GM18520 (cell line): ENCODE results near the gene PC.

Experiments
- ATAC-seq: cut with Tn5 transposase; IDR thresholded peaks from one replicate; pipeline ENCODE4 v1.9.1; 2021; ENCODE audit not compliant: unreplicated experiment

PC gene

DNA sequence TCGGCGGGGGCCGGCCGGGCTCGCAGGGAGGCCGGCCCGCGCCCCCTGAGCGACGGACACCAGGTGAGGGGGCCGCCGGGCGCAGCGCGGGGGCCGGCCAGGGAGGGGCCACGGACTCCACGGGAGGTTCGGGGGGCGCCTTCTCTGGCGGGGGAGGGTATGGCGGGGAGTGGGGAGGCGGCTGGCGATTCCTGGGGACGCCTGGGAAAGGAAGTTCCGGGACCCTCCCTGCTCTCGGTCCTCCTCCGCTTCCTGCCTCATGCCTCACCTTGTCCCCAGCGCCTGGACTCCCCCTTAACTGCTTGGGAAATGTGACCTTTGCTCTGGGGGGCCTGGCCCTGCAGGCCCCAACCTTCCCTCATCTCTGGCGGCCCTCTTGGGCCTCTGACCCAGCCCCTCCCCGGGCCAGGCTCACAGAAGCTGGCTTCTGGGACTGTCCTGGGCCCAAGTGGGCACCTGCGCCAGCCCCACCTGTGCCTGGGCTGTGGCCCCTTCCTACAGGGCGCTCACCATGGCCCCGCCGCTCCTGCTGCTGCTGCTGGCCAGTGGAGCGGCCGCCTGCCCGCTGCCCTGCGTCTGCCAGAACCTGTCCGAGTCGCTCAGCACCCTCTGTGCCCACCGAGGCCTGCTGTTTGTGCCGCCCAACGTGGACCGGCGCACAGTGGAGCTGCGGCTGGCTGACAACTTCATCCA lies 100.8 kb downstream of the PC start:
- ATAC-seq, result no peak

DNA sequence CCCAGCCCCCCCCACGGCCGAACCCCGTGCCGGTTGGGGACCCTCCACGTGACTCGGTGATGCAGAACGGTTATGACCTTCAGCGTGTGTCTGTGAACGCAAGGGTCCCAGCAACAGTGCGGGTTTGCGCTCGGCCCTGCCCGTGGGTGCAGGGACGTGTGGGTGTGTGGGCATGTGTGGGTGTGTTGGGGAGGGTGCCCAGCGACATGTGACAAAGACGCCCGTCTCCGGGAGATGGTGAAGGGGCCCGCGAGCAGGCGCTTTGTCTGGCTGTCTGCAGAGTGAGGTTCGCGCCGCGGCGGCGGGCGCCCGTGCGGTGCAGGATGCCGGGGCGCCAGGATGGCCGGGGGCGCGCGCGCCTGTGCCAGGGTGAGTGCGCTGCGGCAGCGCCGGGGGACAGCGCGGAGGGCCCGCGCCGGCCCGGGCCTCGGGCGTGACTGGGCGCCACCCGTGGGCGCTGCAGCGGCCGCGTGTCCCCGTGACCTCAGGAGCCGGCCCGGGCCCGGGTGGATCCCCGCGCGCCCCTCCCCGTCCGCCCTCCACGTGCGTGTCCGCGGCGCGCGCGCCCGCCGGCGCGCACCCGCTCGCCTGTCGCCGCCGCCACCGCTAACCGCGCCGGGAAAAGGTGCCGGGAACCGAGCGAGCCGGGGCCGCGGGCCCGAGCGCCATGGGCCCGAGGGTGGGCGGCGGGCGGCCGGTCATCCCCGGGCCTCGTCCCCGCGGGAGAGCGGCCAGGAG lies 101.5 kb downstream of the PC start, which contains the start of gene LRFN4:
TSS of gene LRFN4 (plus strand) at position 569 of the 738 bp plus-strand sequence. CDS start 681 bp downstream, outside the sequence.
- peak; percentile 6 for ATAC-seq

DNA sequence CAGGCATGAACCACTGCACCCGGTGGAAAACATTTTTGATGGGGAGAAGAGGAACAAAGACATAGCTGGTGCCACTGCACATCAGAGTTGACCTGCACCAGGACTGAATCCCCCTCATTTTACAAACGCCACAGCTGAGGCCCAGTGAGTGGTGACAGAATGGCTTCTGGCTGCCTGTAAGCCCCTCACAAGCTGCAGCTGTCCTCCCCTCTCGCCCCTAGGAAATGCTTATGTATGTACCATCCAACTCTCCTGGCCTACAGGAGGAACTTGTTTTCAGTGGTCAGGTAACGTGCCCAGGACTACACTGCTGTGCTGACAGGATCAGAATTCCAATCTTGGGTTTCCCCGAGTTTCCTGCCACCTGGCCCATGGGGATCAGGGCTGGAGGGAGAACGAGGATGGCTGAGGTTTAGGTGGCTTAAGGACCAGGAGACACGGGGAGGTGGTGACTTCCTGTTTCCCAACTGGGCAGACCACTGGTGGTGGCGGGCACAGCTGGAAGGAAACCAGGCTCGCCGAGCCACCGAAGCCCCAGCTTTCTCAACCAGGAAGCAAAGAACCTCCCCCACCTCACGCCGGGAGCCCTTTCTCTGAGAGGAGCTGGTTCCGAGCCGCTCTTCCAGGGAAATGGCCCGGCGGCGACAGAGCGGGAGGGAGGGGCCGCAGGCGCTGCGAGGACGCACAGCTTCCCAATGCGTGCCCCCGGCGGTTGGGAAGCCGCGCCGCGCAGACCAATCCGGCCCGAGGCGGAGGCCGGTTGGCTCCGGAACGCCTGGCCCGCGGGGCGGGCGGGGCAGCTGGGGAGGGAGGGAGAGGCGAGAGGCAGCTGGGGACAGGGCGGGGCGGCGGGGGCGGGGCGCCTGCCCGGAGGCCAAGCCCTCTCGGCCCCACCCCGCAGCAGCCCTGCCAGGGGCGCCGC lies 102.3 kb downstream of the PC start:
- ATAC-seq, result peak; percentile 60

DNA sequence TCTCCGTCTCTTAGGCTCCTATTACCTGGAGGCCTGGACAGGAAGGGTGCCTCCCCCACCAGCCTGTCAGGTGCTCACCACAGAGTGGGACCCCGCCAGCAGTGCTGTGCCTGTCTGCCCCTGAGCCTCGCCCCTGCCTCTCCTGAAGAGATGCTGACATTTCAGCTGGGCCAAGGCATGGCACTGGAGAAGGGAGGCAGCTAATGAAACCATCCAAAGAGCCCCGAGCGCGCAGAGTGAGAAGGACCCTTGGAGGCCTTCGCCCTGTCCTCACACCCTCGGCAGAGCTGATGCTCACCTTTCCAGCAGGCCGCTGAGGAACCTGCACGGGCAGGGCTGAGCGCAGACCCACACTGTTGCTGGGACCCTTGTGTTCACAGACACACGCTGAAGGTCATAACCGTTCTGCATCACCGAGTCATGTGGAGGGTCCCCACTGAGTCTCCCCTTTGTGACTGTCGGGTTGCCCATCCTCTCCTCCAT lies 103.4 kb downstream of the PC start:
- no peak for ATAC-seq

DNA sequence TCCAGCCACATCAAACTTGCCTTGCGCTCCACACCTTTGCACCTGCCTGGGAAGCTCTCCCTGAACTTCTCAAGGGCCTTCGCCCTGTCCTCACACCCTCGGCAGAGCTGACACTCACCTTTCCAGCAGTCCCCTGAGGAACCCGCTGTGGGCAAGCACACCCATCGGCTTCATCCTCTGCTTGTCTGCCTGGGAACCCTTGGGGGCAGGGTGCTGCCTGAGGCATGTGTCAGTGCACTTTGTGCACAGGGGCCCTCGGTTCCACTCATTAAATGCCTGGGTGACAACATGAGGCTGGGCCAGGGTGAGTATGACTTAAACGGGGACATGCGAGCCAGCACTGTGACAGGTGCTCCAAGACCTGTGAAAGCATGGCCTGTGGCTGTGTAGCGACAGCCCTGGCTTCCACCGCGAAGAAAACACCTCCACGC lies 103.9 kb downstream of the PC start:
- ATAC-seq, result no peak

DNA sequence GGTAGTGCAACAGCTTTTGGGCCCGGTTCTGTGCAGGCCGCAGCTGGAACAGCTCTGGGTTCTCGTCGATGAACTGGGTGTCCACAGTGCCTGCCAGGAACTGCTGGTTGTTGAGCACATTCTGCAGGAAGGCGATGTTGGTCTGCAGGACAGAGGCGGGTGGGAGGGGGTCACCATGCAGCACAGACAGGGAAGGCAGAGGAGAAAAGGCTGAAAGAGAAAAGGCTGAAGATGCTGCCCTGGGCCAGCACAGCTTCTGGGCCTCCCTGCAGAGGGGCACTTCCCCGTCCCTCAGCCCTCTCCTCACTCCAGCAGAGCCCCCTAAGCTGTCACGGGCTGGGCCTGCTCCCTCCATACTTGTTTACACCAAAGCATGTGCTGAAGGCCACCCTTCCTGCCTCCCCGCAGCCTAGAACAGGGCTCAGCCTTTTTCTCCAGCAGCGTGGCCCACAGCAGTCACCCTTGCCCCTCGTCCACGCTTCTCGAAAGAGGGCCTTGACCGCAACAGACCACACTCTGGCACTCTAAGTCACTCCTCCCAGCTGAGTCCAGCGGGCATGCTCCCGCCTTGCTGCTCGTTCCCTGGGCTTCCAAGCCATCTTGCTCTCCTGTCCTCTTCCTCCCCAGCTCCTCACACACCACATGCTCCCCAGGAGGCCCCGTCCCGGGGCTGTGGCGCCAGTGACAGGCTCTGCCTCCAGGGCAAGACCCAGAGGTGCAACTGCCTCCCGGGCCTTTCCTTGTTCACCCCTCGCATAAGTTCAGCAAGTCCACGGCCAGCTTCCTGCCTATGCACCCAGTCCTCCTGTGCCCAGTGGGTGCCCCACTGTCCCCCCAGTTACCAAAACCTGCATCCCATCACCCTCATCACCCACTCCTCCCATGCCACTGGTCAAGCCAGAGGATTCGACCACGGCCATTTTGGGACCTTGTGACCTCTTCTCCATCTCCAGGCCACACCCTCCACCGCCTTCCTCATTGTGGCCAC lies 104.6 kb downstream of the PC start:
- no peak for ATAC-seq

DNA sequence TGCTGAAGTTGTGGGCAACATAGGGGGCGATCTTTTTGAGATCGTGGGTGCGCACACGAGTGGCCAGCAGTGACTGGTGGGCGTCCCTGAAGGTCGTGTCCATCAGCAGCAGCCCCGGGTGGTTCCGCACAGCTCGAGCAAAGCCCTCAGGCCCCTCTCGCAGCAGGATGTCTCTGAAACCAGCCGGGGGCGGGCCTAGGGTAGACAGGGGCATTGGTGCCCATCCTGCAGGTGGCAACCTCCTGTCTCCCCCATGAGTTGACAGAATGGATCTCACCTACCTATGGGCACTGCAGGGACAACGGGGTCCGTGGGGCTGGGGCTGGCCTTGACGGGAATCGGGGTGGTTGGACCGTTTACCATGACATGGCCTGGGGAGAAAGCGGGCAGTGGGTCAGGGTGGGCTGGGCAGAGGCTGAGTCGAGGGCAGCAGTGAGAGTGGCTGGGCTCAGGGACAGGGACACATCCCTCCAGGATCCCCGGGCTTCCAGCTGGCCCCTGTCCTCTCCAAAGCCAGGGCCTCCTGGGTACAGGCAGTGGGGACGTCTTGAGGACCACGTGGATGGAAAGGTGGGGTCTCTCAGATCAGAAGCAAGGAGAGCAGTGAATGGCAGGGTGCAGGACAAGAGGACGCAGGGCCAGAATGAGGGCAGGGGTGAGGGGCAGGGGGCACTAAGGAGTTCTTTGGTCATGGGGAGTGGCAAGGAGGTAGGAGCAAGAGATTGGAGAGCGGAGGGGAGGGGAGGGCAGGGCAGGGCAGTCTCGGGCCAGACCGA lies 105.5 kb downstream of the PC start:
- no peak for ATAC-seq

DNA sequence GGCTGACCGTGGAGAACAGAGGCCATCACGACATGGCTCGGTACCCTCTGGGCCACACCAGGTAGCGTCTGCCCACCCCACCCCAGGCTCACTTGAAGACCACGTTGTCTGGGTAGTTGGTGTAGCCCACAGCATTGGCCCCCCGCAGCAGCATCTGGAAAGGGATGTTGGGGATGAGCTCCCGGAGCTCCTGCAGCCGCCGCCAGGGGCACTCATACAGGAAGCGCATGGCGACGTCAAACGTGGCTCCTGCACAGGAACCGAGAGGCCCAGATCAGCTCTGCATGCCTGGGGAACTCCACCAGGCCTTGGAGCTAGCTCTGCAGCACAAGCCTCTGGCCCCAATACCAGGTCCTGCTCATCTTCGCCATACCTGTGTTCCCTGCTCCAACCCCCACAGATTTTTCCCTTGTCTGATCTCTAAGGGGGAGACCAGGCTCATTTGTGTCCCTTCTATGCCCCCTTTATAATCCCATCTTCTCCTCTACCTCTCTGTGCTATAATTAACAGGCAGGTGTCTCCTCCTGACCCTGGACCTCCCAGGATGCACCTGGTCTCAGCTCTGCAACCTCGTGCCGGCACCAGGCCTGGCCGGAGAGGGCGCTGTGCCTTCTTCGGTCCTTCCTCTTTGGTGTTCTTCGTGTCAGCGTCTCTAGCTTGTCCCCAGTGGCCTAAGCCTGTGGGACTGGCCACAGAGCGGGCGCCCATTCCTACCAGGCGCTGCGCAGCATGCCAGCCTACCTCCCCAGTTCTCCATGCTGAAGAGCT lies 106.3 kb downstream of the PC start:
- no peak for ATAC-seq

DNA sequence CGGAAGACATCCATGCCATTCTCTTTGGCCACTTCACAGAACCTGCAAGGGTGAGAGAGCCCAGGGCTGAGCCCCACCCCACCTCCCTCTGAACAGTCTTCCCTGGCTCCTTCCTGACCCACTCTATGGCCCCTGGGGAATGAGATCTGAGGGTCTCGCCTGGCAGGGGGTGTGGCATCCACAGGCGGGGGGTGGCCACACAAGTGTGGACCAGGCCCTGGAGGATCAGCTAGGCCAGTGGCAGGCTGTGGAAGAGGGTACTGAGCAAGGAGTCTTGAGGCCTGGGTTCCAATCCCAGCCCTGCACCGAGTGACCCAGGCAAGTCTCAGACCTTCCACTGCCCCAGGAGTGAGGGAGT lies 107.0 kb downstream of the PC start:
- no peak for ATAC-seq

DNA sequence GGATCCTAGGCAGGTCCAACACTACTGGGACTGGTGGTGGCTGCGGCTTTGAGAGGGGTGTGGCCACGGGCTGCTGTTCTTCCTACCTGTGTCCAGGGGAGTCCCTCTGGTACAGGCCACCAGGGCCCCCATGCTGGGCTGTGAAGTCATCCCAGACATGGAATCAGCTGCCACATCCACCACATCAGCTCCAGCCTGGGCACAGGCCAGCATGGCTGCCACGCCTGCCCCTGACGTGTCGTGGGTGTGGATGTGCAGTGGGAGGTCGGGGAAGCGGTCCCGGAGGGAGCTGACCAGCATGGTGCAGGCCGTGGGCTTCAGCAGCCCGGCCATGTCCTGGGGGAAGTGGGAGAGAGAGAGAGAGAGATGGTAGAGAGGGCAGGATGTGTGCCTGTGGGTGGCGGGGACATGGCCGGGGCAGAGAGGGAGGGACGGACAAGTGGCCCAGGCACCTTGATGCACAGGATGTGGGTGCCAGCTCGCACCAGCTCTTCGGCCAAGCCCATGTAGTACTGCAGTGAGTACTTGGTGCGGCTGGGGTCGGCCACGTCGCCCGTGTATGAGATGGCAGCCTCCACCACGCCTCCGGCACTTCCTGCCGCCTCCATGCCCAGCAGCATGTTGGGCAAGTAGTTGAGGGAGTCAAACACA lies 107.5 kb downstream of the PC start:
- no peak for ATAC-seq

DNA sequence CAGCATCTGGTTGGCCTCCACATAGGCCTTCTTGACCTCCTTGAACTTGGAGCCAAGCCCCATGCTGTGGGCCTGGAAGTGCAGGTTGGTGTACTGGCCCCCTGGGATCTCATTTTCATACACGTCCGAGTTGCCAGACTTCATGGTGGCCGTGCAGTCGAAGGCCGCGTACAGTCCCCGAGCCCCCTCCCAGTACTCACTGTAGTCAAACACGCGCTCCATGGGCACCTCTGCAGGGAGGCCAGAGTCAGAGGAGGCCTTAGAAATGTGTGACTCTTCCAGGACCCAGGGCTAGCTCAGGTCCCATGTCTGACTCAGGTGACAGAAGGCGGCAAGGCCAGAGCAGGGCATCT lies 108.0 kb downstream of the PC start:
- ATAC-seq, result no peak

DNA sequence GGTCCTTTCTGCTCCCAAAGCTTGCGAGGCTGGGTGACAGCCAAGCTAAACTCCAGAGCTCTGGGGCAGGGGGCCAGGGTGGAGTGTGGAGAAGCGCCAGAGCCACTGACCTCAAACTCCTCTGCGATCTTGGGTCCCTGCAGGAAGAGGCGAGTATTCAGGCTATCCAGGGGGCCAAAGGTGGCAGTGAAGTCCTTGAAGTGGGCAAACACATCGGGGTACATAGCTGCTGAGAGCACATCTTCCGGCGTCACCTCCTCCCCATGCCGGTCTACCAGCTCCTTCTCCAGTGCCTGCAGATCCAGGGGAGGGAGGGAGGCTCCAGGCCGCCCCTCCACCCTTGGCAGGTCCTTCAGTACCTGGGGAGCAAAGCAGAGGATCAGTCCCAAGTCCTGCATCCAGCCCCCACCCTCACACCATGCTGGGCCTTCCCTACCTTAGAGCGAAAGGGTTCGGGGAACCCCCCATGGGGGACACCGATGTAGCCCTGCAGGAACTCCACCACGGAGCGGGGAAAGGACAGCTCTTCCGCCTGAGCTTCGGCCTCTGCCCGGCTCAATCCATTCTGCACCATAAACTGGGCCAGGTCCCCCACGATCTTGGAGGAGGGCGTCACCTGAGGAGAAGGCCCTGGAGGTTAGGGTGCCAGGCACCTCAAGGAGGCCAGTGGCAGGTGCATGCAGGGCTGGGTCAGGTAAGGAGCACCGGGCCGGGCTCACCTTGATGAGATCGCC lies 108.5 kb downstream of the PC start:
- no peak for ATAC-seq

DNA sequence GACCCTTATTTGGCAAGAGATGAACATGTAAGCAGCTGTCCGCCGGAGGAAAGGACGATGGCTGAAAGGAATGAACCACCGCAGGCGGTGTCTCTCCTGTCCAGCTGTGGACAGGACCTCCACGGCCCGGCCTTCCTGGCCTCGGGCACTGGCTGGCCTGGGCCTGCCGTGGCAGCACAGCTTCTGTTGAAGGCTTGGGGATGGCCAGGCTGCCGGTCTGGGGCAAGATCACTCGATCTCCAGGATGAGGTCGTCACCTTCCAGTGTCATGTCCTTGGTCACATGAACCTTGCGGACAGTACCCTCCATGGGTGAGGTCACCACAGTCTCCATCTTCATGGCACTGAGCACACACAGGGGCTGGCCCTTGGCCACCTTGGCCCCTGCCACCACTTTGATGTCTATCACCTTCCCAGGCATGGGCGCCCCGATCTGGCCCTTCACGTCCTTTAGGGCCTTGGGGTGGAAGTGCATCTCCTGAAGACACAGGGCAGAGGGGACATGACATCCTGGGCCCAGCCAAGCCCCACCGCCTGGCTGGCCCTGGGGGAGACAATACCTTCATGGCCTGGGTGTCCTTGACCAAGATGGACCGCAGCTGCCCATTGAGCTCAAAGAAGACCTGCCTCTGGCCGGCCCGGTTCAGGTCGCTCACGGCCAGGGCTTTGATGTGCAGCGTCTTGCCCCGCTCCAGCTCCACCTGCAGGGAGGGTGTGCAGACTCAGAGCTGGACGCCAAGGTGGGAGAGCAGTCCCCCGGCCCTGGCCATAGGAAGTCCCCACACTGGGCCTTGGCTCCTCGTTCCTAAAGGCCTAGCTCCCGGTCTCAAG lies 109.3 kb downstream of the PC start:
- ATAC-seq, result no peak

DNA sequence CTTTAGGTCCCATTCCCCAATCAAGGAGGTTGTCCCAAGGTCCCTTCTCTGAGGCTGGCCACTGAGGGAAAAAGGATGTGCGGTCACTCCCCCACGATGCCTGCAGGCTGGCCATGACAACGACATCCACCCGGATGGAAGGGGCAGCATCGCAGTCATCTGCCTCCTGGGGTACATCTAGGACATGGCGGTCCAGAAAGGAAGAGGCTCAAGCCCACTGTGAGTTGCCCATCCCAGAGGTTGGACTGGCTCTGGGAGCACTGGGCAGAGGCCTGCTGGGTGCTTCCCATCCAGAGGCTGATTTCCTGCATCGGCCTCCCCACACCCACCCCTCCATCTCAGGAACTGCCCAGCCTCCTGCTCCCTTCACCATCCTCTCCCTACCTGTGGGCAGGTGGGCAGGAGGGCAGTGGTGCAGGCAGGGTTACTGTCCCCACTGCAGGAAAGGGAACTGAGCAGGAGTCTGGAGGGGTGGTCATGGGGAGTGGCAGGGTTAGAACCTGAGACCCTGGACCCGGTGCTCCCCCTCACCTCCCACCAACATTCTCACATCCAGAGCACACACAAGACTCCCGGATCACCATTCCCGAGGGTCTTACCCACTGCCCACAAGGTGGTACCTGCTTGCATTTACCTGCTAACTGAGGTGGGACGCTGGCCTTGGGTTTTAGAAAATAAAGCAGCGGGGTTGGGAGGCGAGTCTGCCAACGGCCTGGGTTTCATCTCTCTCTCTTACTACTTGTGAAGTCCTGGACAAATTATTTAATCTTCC lies 110.5 kb downstream of the PC start:
- ATAC-seq, result no peak

DNA sequence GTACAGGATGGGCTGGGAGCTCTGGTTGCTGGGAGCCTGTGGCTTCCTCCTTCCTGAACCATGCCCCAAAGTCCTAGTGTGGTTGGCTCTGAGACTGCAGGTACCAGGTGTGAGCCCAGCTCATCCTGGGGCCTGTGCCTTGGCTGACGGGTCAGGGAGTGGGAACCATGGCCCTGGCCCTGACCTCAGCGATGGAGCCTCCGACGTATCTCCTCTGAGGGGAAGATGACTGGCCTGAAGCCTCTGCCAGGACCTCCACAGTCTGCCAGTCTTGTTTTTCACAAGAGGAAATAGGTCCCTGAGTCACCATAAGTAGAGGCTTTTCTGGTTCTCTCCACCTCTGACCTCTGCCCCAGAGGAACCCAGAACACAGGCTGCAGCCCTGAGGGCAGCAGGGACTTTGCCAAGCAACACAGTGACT lies 111.5 kb downstream of the PC start:
- no peak for ATAC-seq

DNA sequence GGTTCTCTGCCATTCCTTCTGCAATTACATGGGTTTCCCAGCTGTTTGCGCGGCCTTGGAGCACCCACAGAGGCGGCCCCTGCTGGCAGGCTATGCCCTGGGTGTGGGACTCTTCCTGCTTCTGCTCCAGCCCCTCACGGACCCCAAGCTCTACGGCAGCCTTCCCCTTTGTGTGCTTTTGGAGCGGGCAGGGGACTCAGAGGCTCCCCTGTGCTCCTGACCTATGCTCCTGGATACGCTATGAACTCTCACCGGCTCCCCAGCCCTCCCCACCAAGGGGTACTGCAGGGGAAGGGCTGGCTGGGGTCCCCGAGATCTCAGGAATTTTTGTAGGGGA lies 112.3 kb downstream of the PC start:
- ATAC-seq, result no peak
